Measurements from ENCODE around the gene GRID2.

Gene GRID2

DNA sequence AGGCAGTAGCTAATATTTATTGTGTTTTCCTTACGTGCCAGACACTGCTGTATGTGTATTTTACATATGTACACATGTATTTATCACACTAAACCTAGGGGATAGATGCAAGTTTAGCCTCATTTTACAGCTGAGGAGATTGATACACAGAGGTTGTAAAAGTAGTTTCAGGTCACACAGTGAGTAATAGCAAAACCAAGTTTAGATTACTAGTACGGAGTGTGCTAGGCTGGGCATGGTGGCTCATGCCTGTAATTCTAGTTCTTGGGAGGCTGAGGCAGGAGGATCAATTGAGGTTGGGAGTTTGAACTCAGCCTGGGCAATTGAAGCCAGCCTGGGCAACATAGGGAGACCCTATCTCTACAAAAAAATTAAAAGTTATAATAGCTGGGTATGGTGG lies 823.7 kb downstream of the GRID2 start:
- no peak for DNase-seq

DNA sequence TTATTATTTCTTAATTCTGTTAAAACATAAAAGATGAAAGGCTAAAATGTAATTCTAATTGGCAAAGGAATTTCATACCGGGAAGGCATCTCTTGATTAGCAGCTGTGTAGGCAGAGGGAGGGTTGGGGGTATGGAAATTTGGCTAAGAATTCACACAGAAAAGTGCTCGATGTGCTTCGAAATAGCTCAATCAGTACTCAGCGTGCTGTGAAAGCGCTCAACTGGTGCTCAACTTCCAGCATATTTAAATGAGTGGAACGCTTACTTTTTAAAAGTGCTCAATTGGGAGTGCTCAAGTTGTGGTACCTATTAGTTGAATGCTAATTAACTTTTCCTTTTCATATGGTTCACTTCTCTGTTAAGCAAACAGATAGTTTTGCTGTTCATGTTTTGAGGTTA lies 828.9 kb downstream of the GRID2 start:
- DNase-seq = no peak

DNA sequence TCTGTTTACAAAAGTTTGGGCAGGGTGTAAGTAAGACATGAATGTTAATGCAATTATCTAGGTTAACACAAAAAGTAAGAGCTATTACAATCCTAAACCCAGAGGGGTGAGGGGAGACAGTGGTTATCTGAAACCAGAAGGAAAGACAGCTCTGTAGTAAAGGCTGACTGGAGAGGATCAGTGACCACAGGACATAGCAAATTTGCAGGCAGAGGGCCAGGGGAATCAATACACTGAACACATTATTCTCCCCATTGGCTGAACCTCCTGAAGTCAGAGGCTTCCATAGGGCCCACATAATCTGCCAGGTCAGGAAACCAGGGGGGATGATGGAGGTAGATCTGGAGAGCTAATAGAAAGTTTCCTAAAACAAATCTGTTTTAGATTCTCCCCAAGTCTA lies 835.4 kb downstream of the GRID2 start:
- DNase-seq = no peak

- DNase-seq = no peak
Observed at GRCh38 chr4:93143902-93144301, 840.1 kb downstream of the GRID2 start.

DNA sequence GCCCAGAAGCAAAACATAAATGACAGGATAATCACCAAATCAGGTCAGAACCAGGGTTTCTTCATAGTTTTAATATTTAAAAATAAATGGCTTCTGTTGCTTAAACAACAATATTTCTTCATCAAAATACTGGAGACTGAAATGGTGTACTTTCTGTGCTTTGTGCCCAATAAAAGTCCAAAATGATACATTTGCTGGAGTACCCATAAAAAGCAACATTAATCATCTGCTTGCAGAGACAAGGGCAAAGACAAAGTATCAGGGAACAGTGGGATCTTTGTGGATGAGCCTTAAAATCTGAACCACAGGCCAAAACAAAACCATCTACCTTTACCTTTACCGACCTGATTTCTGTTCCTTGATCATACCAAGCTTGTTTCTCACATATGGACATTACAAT lies 840.9 kb downstream of the GRID2 start:
- DNase-seq = no peak

GRCh38 chr4:93147524-93148212 lies 843.9 kb downstream of the GRID2 start:
- DNase-seq = no peak

DNA sequence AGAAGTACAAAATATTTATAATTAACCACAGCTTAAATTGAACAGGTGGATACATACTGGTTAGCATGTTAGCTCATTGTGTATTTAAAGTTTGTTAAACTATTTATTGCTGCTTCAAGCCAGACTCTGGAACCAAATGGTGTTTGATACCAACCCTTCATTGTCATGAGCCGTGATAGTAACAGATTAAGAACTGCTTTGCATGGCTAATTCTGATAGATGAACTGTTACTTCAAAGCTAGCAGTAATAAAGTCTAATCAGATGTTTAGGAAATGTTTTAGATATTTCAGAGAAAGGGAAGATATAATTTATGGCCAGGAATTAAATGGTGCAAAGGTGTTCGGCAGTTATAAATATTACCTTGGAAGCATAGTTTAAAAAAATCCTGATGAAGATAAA lies 848.7 kb downstream of the GRID2 start:
- no peak for DNase-seq

DNA sequence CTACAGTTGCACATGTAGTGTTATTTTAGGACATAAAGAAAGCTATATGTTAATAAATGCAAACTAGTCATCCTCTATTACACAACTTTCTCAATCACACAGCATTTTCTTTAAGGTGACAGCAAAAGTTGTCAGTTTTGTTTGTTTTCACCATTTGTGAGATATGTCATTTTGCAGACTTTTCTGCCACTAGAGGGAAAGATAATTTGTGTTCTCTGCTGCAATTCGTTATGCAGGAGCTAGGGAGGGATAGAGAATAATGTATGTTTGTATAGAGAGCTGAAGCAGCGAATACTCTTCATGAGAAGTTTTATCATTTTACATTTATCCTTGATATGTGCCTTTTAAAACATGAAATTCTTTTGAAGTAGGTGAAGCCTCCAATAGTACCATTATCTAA lies 854.2 kb downstream of the GRID2 start:
- no peak for DNase-seq

- no peak for DNase-seq
Observed at GRCh38 chr4:93168053-93168452, 864.3 kb downstream of the GRID2 start.

DNA sequence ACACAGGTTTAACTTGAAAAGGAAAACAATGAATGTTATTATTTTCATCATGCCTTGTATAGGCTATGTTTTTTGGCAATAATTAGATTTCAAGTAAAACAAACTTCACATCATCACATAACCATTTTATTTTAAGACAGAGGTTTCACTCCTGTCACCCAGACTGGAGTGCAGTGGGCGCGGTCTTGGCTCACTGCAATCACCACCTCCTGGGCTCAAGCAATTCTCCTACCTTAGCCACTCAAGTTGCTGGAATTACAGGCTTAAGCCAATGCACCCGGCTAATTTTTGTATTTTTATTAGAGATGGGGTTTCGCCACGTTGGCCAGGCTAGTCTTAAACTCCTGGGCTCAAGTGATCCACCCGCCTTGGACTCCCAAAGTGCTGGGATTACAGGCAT lies 866.2 kb downstream of the GRID2 start:
- DNase-seq = no peak

- no peak for DNase-seq
Observed at GRCh38 chr4:93174598-93174997, 870.8 kb downstream of the GRID2 start.

DNA sequence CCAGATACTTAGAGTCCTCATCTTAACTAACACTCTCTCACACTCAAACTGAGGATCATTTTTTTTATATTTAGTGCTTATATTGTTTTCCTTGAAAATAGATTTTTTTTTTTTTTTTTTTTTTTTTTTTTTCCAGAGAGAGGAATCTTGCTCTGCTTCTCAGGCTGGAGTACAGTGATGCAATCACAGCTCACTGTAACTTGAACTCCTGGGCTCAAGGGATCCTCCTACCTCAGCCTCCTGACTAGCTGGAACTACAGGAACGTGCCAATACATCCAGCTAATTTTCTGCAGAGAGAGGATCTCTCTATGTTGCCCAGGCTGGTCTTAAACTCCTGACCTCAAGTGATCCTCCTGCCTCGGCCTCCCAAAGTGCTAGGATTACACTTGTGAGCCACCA lies 874.5 kb downstream of the GRID2 start:
- DNase-seq = no peak

DNA sequence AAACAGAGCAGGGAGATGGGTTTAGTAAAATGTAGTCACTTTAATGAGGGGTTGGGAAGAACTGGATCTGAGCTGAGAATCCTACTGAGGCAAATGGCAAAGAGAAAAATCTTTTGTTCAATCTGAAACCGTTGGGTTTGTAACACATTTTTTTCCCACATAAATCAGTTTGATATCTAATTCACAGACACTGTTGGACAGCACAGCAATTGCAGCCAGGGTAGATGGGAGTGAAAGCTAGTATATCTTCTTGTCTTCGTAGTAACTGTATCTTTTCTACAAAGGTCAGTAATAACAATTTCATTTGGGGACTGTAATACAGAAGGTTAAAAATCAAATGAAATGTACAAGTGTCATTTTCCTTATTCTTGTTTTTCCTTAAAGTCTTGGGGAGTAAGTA lies 875.3 kb downstream of the GRID2 start:
- no peak for DNase-seq

GRCh38 chr4:93182722-93183121 lies 879.0 kb downstream of the GRID2 start:
- DNase-seq = no peak

DNA sequence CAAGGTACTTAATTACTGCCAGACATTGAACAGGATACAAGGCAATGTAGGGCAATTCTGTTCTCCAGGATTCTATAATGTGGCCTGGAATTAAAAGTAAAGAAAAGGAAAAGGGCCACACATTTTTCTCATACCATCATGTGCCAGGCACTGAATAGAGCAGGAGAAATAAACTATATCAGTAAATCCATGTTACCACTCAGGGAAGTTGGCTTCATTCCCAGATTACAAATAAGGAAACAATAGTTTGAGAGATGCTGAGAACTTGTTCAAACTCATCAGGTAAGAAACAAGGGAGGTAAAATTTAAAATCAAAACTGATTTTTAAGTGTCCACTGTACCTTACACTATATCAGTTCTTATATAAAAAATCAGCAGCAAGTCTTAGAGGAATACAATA lies 879.8 kb downstream of the GRID2 start:
- DNase-seq = peak; percentile 79

- DNase-seq = peak; percentile 95
Observed at GRCh38 chr4:93184053-93184452, 880.3 kb downstream of the GRID2 start.

- DNase-seq = no peak
Observed at GRCh38 chr4:93186846-93187245, 883.1 kb downstream of the GRID2 start.

- no peak for DNase-seq
Observed at GRCh38 chr4:93187466-93187865, 883.7 kb downstream of the GRID2 start.

DNA sequence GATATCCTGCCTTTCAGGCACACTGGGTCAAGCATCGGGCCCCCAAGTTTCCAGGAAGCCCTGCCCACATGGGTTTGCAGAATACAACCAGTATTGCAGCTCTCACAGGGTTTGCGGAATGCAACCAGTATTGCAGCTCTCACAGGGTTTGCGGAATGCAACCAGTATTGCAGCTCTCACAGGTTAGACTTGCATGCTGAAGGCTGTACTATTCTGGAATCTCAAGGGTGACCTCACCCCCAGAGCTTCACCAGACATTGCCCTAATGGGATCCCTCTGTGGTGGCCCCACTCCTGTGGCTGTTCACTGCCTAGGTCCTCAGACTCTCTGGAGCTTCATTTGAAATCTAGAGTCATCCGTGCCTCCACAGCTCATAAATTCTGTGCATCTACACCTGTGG lies 884.1 kb downstream of the GRID2 start:
- DNase-seq = no peak

- DNase-seq = peak; percentile 87
Observed at GRCh38 chr4:93199492-93199891, 895.7 kb downstream of the GRID2 start.

DNA sequence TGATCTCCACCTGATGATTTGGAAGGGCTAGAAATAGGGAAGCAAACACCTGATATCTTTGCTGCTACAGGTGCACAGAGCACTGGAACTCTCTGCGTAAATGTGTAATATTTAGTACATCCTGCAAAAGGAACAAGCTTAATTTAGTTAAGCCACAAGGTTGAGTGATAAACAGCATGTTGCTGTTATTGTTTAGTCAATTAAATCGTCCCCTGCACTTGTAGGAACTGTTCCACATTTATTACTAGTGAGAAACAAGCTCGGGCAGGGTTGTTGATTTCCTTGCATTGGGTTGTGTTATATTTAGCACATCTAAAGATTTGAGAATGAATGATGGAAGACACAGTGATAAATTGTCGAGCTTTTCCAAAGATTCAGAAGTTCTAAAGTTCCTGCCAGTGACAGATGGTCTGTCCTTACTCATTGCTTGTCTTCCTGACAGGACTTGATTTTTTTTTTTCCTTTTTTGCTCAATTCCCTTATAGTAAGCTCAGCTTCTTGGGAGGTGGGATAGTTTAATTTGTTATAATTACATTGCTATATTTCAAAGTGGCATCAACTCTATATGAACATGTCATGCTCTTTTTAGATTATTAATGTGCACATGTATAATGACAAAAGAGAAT lies 897.8 kb downstream of the GRID2 start:
- no peak for DNase-seq

GRCh38 chr4:93203708-93204107 lies 899.9 kb downstream of the GRID2 start:
- no peak for DNase-seq

DNA sequence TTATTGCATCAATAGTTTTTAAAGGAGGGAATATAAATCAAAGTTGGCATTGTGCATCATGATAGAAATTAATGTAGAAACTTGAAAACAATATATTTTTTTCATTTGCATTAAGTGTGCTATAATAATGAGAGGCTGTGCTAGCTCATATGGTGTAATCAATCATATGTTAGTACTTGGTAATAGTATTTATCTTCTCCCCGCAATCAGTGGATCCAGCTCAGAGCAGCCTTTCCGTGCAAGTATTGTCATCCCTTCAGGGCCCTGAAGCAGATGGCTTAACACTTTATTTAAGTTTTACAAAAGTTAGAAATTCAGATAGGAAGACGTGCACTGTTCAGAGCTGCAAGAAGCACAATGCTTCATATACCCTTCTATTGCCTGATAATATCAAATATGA lies 908.5 kb downstream of the GRID2 start:
- DNase-seq = no peak

DNA sequence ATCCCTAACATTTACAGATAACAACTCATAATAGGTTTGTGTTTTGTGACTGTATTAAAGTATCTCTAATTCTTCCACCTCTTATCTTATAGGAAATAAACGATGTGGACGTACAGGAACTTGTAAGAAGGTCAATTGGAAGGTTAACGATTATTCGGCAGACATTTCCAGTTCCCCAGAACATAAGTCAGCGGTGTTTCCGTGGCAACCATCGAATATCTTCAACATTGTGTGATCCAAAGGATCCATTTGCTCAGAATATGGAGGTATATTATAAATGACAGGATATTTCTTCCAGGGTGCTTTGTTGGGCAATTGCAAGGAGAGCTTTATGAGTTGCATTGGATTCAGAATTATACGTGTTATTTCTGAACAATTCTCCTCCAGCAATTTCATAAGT lies 912.9 kb downstream of the GRID2 start:
- DNase-seq = no peak

DNA sequence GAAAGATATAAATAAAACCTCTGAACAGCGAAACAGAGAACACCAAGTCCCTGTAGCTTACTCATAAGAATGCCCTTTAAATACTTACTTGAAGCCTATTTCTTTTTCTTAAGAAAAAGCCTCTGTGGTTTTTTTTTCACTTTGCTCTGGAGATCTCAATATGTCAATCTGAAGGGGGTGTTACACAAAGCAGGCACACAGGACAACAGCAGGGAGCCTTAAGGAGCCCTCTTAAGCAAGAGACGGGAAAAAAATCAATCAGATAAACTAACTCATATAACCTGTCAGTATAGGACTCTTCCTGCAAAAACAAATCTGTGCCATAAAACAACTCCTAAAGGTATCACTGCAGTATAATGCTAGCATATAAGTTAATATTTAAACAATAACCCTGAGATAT lies 913.7 kb downstream of the GRID2 start:
- no peak for DNase-seq

Measured in NCI-H510A treated with DMSO at 0.1 percent for 48 hours (cell line).